A549 (cell line): ENCODE measurements around the gene SERF1B.
"Not testable (repeated sequence)": the region's sequence is repeated elsewhere in the genome, so short reads cannot be mapped to it uniquely, and the experiment has no call there.

Experiments used
- CTCF ChIP-seq: fragments of >200 bp; sonication (Bioruptor Twin); formaldehyde crosslinking; IDR thresholded peaks from 3 replicates; pipeline ENCODE4 v1.5.1; 2016
- FOSL2 ChIP-seq, 2 experiments: fragments of 450-650 bp in 1 of 2; fragments of >200 bp in 1 of 2; sonication (Bioruptor Twin) in 1 of 2; formaldehyde crosslinking; IDR thresholded peaks; 2 replicates each; pipeline versions ENCODE4 v1.5.0 to v1.6.1; 2016 to 2020; ENCODE audit warnings: mild to moderate bottlenecking in 1 of 2, moderate library complexity in 1 of 2
- JUNB ChIP-seq: fragments of >200 bp; sonication (Bioruptor Twin); formaldehyde crosslinking; IDR thresholded peaks from 2 replicates; pipeline ENCODE4 v1.6.1; 2016
- MYC ChIP-seq: IDR thresholded peaks from 2 replicates; pipeline ENCODE4 v1.6.1; 2012; ENCODE audit warnings: mild to moderate bottlenecking, inconsistent platforms, low read length, improper control_type of control experiment, borderline replicate concordance
- NFE2L2 ChIP-seq: fragments of 150-350 bp; conservative IDR thresholded peaks from 2 replicates; pipeline ENCODE4 v1.6.1; 2014; ENCODE audit warnings: low read length
- POLR2A ChIP-seq: IDR thresholded peaks from 2 replicates; pipeline ENCODE4 v1.6.1; 2012; ENCODE audit warnings: mild to moderate bottlenecking, low read length
- RFX5 ChIP-seq: fragments of 450-650 bp; IDR thresholded peaks from 2 replicates; pipeline ENCODE4 v1.7.1; 2014; ENCODE audit warnings: antibody characterized with exemption, mild to moderate bottlenecking, moderate library complexity
- RNF2 ChIP-seq: fragments of 200-600 bp; sonication (generic); IDR thresholded peaks from 2 replicates; pipeline ENCODE4 v1.6.1; 2016; ENCODE audit warnings: low read depth, mild to moderate bottlenecking, antibody characterized with exemption, moderate library complexity, borderline replicate concordance
- SREBF2 ChIP-seq: fragments of 450-650 bp; IDR thresholded peaks from 2 replicates; pipeline ENCODE4 v1.6.1; 2014; ENCODE audit warnings: mild to moderate bottlenecking, moderate library complexity
- TF ChIP-seq, protein P1 (sequence below): fragments of 200-600 bp; sonication (generic); IDR thresholded peaks from 2 replicates; pipeline ENCODE4 v1.6.1; 2016; ENCODE audit warnings: antibody characterized with exemption, mild to moderate bottlenecking, moderate library complexity

- TF ChIP-seq, protein P1, sequence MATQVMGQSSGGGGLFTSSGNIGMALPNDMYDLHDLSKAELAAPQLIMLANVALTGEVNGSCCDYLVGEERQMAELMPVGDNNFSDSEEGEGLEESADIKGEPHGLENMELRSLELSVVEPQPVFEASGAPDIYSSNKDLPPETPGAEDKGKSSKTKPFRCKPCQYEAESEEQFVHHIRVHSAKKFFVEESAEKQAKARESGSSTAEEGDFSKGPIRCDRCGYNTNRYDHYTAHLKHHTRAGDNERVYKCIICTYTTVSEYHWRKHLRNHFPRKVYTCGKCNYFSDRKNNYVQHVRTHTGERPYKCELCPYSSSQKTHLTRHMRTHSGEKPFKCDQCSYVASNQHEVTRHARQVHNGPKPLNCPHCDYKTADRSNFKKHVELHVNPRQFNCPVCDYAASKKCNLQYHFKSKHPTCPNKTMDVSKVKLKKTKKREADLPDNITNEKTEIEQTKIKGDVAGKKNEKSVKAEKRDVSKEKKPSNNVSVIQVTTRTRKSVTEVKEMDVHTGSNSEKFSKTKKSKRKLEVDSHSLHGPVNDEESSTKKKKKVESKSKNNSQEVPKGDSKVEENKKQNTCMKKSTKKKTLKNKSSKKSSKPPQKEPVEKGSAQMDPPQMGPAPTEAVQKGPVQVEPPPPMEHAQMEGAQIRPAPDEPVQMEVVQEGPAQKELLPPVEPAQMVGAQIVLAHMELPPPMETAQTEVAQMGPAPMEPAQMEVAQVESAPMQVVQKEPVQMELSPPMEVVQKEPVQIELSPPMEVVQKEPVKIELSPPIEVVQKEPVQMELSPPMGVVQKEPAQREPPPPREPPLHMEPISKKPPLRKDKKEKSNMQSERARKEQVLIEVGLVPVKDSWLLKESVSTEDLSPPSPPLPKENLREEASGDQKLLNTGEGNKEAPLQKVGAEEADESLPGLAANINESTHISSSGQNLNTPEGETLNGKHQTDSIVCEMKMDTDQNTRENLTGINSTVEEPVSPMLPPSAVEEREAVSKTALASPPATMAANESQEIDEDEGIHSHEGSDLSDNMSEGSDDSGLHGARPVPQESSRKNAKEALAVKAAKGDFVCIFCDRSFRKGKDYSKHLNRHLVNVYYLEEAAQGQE = not testable (repeated sequence)
- not testable (repeated sequence) for TF ChIP-seq RNF2; SREBF2; CTCF; POLR2A; MYC; RFX5; NFE2L2; JUNB; FOSL2 (IDR thresholded peaks at IDR 0.05); FOSL2 (CRISPR knock-in tag; IDR thresholded peaks at IDR 0.05)
Observed at GRCh38 chr5:69995535-69995934, 29.5 kb upstream of the SERF1B start.
